ENCODE data around the gene SSH2.

DNA sequence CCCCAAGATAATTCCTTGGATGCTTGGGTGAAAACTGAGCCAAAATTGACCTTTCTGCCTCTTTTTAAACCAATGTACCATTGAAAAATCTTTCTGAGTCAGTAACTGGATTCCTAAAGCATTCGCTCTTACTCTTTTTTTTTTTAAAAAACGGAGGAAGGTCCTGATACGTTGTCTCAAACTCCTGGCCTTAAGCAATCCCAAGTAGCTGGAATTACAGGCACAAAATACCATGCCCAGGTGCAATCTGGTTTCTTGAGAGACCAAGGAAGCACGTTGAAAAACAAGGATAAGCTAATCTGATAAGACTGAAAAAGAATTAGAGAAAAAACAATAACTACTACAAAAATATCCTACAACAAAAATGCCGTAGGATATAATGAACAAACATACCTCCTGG is 136.5 kb downstream of the SSH2 start:
- TF ChIP-seq EP300 (IDR thresholded peaks at IDR 0.05) = no peak
- no peak for TF ChIP-seq POLR2A (IDR thresholded peaks at IDR 0.05)
